HEK293T (cell line): ENCODE data around the gene FMR1.

Experiments used
- CTBP1 ChIP-seq: fragments of 450-650 bp; IDR thresholded peaks from 2 replicates; pipeline ENCODE4 v1.6.1; 2016; ENCODE audit warnings: borderline replicate concordance
- ELF4 ChIP-seq: fragments of 450-650 bp; IDR thresholded peaks from 2 replicates; pipeline ENCODE4 v1.6.1; 2017; ENCODE audit warnings: antibody characterized with exemption
- FOXA1 ChIP-seq: fragments of 450-650 bp; IDR thresholded peaks from 2 replicates; pipeline ENCODE4 v1.6.1; 2016; ENCODE audit warnings: mild to moderate bottlenecking
- FOXK2 ChIP-seq: fragments of 450-650 bp; IDR thresholded peaks from 2 replicates; pipeline ENCODE4 v1.6.1; 2016; ENCODE audit warnings: mild to moderate bottlenecking
- SP1 ChIP-seq: fragments of 450-650 bp; IDR thresholded peaks from 2 replicates; pipeline ENCODE4 v1.6.1; 2017
- SUZ12 ChIP-seq: fragments of 450-650 bp; IDR thresholded peaks from 2 replicates; pipeline ENCODE4 v1.6.1; 2016; ENCODE audit warnings: mild to moderate bottlenecking
- TARDBP ChIP-seq: fragments of 450-650 bp; IDR thresholded peaks from 2 replicates; pipeline ENCODE4 v1.6.1; 2016

GRCh38 chrX:147945286-147945685, 33.6 kb downstream of the FMR1 start:
- TF ChIP-seq SUZ12 (no peak), CTBP1 (no peak), SP1 (no peak), FOXA1 (no peak), FOXK2 (no peak), TARDBP (no peak), ELF4 (no peak)
